PC-9 (cell line): Measurements from ENCODE around the gene PODXL2.

Source experiments
- EZH2 ChIP-seq: fragments of 200-600 bp; sonication (generic); IDR thresholded peaks from 2 replicates; pipeline ENCODE4 v1.8.0; 2017; ENCODE audit warnings: antibody characterized with exemption, low read depth
- TF ChIP-seq, protein P1 (sequence below): fragments of 200-600 bp; sonication (generic); conservative IDR thresholded peaks from 2 replicates; pipeline ENCODE4 v1.6.1; 2017; ENCODE audit warnings: mixed run types, antibody characterized with exemption, mild to moderate bottlenecking, moderate library complexity

DNA sequence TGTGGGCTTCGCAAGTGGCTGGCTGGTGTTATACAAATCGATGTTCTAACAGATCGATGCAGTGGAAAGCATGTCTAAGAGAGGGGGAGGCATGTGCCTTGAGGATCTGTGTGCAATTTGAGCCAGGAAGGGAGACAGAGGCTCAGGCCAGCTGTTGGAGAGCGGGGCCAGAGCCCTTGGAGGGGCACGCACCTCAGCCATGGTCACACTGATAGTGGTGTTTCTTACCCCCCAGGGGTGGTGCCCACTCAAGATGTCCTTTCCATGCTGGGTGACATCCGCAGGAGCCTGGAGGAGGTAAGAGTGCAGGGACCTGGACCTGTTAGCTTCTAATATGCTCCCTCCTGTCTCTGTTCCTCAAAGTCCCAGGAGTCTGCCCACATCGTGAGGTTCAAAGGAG is 39.9 kb downstream of the PODXL2 start:
- TF ChIP-seq, protein P1, sequence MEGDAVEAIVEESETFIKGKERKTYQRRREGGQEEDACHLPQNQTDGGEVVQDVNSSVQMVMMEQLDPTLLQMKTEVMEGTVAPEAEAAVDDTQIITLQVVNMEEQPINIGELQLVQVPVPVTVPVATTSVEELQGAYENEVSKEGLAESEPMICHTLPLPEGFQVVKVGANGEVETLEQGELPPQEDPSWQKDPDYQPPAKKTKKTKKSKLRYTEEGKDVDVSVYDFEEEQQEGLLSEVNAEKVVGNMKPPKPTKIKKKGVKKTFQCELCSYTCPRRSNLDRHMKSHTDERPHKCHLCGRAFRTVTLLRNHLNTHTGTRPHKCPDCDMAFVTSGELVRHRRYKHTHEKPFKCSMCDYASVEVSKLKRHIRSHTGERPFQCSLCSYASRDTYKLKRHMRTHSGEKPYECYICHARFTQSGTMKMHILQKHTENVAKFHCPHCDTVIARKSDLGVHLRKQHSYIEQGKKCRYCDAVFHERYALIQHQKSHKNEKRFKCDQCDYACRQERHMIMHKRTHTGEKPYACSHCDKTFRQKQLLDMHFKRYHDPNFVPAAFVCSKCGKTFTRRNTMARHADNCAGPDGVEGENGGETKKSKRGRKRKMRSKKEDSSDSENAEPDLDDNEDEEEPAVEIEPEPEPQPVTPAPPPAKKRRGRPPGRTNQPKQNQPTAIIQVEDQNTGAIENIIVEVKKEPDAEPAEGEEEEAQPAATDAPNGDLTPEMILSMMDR: no peak
- no peak for TF ChIP-seq EZH2
